Ovary (tissue), 9 donors: ENCODE results near the gene SVIL. TPM values are rescaled to one million over a fixed set of nuclear protein-coding genes. Genes with fewer than 3 reads are reported as not detected.
A peak's percentile ranks its signal among the peaks of the same experiment; 100 is the strongest.

Experiments
- DNase-seq, 5 donors: peaks; one replicate each; pipeline ENCODE4 v3.0.0-alpha.2; 2019 to 2020
- H3K27ac ChIP-seq, 2 donors: fragments of 200-600 bp; one replicate each; pipeline versions ENCODE4 v1.5.1 to v1.8.0; 2019 to 2022
- H3K27me3 ChIP-seq: fragments of 200-600 bp; one replicate; pipeline ENCODE4 v1.8.0; 2022
- H3K36me3 ChIP-seq: fragments of 200-600 bp; sonication (generic); one replicate; pipeline ENCODE4 v1.5.1; 2019
- H3K4me1 ChIP-seq: one replicate; pipeline ENCODE4 v1.8.1; 2013; ENCODE audit warnings: mild to moderate bottlenecking, moderate library complexity; ENCODE audit not compliant: insufficient read depth
- H3K4me3 ChIP-seq: fragments of 200-600 bp; sonication (generic); one replicate; pipeline ENCODE4 v1.5.1; 2017
- H3K9me3 ChIP-seq, 2 donors: fragments of 200-600 bp in 1 of 2; sonication (generic) in 1 of 2; one replicate each; pipeline versions ENCODE4 v1.5.1 to v1.8.1; 2013 to 2019; ENCODE audit warnings: mild to moderate bottlenecking in 1 of 2, moderate library complexity in 1 of 2
- EP300 ChIP-seq: sonication (generic); formaldehyde crosslinking; IDR thresholded peaks from one replicate; pipeline ENCODE4 v1.6.1; 2017; ENCODE audit warnings: antibody characterized with exemption
- POLR2A ChIP-seq: fragments of 450-650 bp; IDR thresholded peaks from one replicate; pipeline ENCODE4 v1.6.1; 2017; ENCODE audit warnings: antibody characterized with exemption, mild to moderate bottlenecking, moderate library complexity
- WGBS, 3 donors: extraction: QIAGEN DNeasy Blood & Tissue Kit in 1 of 3; methylation state at CpG; one replicate each; pipeline versions ENCODE4 v1.1.5 to v1.1.7; 2013 to 2017; 5-methylcytosine and 5-hydroxymethylcytosine counted together
- intact Hi-C, 4 donors: fragments of 100-400 bp; cut with DNase I; formaldehyde crosslinking; loops; one replicate each; pipeline versions ENCODE4 v1.11.0 to v1.15.1; 2022 to 2023
- polyA plus RNA-seq, 2 donors: library from polyadenylated mRNA; stranded (reverse); fragments of 200-250 nt in 1 of 2; fragments of 350-450 nt in 1 of 2; fragmentation: Illumina TruSeq in 1 of 2; extraction: RNeasy Lipid Tissue Mini Kit (QIAGEN cat#74804) in 1 of 2; gene quantifications; one replicate each; pipeline ENCODE4 v1.2.3, GENCODE V29; 2013 to 2014
- total RNA-seq, 7 donors: library from RNA; depleted of rRNA in 2 of 7; stranded (reverse); fragments of >200 nt in 2 of 7; fragmentation: NEBNext Ultra II Directional in 3 of 7; extraction: Animal tissue kit (Norgen Biotek cat#: 25700) in 3 of 7; gene quantifications; one replicate each; pipeline versions ENCODE4 v1.1.0 to v1.2.4, GENCODE V29; 2016 to 2023
- TF ChIP-seq, protein P1 (sequence below), 3 donors: fragments of 450-650 bp in 2 of 3; fragments of 200-600 bp in 1 of 3; IDR thresholded peaks; one replicate each; pipeline versions ENCODE4 v1.5.1 to v1.8.0; 2016 to 2022; ENCODE audit warnings: antibody characterized with exemption in 3 of 3, mild to moderate bottlenecking in 1 of 3
- donor health status: DM: no; HTN: no; CAD: no; lungs with moderate emphysema.
- donor health status: DM: no; HTN: no; CAD: no.
- donor health status: Bipolar disorder and iron deficiency.
- donor health status: DM: yes; HTN: yes; CAD: no.
- donor health status: DM: no; HTN: no; CAD: no.
- donor health status: DM: yes; HTN: yes; CAD: no.

The SVIL gene
- total and polyA plus RNA-seq, 9 donors = 49.9 to 225 (median 139) TPM

DNA sequence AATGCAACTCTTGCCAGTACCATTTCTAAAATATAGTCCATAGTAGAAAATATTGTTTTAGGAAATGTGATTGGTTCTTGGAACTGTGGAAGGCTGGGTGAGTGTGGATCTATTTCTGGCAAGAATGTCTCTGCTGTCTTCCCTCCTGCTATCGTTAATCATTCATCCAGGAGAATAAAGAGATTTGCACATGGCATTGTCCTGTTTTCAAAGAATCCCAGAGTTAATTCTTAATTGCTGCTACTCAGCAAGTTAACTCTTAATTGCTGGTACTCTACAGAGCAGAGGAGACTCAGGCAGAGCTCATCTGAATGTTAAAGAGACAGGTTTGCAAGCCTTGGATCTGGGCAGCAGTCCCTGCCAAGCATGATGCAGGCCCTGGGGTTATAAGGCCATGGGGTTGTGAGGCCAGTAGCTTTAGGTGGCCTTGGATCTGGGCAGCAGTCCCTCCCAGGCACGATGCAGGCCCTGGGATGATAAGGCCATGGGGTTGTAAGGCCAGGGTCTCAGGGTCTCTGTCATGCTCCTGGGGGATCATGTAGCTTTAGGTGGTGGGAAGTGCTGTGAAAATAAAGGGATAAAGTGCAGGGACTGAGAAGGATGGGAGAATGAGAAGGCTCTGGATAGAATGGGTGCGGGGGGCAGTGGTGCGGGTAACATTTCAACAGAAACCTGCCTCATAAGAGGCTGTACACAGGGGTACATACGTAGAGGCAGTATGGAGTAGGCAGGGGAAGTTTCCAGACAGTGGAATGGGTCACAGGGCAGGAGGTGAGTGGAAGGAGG lies 162.3 kb downstream of the SVIL start:
- DNase-seq = no peak
- Histone ChIP-seq H3K9me3 (no peaks in the 10 kb centered on the region), H3K36me3 (no peaks in the 10 kb centered on the region), H3K4me1 (peaks cover 9% of the 10 kb centered on the region), H3K27me3 (no peaks in the 10 kb centered on the region), H3K4me3 (no peak overlapping the region), H3K27ac (peak overlapping the region in 1 of 2 donors; percentile 16)
- intact Hi-C loops = loop anchor here in 1 of 4 donors (2.0 kb wide), 1 partner anchor 22 kb away; no protein-coding TSS in a partner anchor
- TF ChIP-seq POLR2A (no peak), EP300 (no peak)
- TF ChIP-seq, protein P1, sequence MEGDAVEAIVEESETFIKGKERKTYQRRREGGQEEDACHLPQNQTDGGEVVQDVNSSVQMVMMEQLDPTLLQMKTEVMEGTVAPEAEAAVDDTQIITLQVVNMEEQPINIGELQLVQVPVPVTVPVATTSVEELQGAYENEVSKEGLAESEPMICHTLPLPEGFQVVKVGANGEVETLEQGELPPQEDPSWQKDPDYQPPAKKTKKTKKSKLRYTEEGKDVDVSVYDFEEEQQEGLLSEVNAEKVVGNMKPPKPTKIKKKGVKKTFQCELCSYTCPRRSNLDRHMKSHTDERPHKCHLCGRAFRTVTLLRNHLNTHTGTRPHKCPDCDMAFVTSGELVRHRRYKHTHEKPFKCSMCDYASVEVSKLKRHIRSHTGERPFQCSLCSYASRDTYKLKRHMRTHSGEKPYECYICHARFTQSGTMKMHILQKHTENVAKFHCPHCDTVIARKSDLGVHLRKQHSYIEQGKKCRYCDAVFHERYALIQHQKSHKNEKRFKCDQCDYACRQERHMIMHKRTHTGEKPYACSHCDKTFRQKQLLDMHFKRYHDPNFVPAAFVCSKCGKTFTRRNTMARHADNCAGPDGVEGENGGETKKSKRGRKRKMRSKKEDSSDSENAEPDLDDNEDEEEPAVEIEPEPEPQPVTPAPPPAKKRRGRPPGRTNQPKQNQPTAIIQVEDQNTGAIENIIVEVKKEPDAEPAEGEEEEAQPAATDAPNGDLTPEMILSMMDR (IDR thresholded peaks at IDR 0.05) = no peak
- 59 to 62% (median 61%) methylated on average over 5 of the region's 5 CpGs for WGBS, 3 donors

DNA sequence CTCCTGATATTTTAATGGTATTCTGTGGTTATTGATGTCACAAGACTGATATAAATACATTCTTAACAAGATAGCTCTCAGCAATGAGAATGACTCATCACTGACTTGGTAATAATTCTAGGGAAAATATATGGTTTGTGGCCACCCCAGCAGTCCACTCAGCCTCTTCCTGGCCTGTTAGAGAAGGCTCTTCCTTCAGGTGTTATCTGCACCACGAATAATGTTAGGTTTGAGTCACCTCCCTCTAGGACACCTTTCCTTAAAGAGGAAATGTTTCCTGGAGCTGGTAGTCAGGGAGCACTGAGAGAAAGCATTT lies 163.3 kb downstream of the SVIL start:
- DNase-seq = no peak
- WGBS, 3 donors = 0 to 10% (median 2%) methylated on average over 1 of the region's 1 CpG
- intact Hi-C loops = no loop called here
- Histone ChIP-seq H3K9me3 (no peaks in the 10 kb centered on the region), H3K36me3 (no peaks in the 10 kb centered on the region), H3K4me3 (no peak overlapping the region), H3K27ac (no peak overlapping the region), H3K4me1 (peaks cover 8% of the 10 kb centered on the region), H3K27me3 (no peaks in the 10 kb centered on the region)
- TF ChIP-seq, protein P1 (IDR thresholded peaks at IDR 0.05) = no peak

DNA sequence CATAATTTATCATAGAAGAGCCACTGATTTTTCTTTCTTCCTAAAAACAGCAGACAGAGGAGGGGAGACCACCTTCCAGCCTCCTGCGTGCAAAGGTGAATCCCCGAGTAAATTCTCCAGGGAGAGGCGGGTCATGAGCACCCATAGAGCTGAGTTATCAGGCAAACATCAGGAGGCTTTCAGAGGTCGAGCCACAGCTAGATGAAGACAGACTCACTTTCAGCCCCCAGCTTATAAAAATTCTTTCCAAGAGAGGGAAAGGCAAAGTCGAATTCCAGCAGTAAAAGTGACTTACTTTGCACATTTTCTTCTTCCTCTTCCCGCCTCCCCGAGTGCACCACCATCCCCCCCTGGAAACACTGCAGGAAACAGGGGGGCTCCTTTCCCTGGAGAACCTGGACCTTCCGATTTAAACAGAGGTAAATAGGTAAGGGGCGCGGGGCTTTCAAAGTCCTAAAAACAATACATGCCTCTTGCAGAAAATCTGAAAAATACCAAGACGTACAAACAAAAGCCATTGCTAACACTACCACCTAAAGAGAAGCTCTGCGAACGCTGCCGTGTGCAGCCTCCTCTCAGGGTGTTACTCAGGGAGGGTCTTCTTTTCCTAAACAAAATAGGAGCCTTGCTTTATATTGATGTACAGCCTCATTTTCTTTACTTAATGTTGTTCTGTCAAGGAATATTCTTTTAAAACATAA lies 163.8 kb downstream of the SVIL start:
- WGBS, 3 donors = 36 to 56% (median 44%) methylated on average over 14 of the region's 14 CpGs
- no peak for DNase-seq
- TF ChIP-seq, protein P1 (IDR thresholded peaks at IDR 0.05) = no peak
- TF ChIP-seq EP300 (no peak), POLR2A (no peak)
- Histone ChIP-seq H3K27ac (peak overlapping the region in 1 of 2 donors; percentile 59), H3K4me3 (no peak overlapping the region), H3K36me3 (no peaks in the 10 kb centered on the region), H3K4me1 (peaks cover 8% of the 10 kb centered on the region), H3K27me3 (no peaks in the 10 kb centered on the region), H3K9me3 (no peaks in the 10 kb centered on the region)
- intact Hi-C loops = no loop called here

DNA sequence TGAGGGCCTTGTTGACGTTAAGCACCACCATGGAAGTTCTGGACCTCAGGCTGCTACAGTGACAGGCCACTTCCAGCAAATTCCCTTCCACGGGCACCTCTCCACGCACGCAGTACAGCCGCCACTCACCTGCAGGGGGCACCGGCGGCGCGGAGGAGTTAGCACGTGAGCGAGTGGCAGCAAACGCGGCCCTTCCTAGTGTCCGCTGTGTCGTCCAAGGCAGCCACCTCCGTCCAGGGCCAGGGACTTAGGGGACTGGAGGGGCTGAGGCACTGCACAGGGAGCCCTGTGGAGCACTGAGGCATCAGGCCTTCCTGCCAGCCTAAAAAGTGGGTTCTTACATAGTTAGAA lies 164.4 kb downstream of the SVIL start:
- DNase-seq = peak in 3 of 5 donors; percentile 39 to 58 (median 45)
- no peak overlapping the region for H3K4me3 ChIP-seq
- no peaks in the 10 kb centered on the region for H3K9me3 ChIP-seq
- H3K27ac ChIP-seq = peak overlapping the region; percentile 28 to 59
- intact Hi-C loops = no loop called here
- TF ChIP-seq, protein P1 (IDR thresholded peaks at IDR 0.05) = peak in 1 of 3 donors; percentile 38
- TF ChIP-seq EP300 (no peak), POLR2A (no peak)
- no peaks in the 10 kb centered on the region for H3K36me3 ChIP-seq
- peaks cover 8% of the 10 kb centered on the region for H3K4me1 ChIP-seq
- 75 to 81% (median 77%) methylated on average over 16 of the region's 16 CpGs for WGBS, 3 donors
- H3K27me3 ChIP-seq = no peaks in the 10 kb centered on the region
